ENCODE results near the gene LRRC3.

LRRC3 gene

GRCh38 chr21:44462834-44463200, 7.5 kb downstream of the LRRC3 start (continued):
- TF ChIP-seq, protein P1, sequence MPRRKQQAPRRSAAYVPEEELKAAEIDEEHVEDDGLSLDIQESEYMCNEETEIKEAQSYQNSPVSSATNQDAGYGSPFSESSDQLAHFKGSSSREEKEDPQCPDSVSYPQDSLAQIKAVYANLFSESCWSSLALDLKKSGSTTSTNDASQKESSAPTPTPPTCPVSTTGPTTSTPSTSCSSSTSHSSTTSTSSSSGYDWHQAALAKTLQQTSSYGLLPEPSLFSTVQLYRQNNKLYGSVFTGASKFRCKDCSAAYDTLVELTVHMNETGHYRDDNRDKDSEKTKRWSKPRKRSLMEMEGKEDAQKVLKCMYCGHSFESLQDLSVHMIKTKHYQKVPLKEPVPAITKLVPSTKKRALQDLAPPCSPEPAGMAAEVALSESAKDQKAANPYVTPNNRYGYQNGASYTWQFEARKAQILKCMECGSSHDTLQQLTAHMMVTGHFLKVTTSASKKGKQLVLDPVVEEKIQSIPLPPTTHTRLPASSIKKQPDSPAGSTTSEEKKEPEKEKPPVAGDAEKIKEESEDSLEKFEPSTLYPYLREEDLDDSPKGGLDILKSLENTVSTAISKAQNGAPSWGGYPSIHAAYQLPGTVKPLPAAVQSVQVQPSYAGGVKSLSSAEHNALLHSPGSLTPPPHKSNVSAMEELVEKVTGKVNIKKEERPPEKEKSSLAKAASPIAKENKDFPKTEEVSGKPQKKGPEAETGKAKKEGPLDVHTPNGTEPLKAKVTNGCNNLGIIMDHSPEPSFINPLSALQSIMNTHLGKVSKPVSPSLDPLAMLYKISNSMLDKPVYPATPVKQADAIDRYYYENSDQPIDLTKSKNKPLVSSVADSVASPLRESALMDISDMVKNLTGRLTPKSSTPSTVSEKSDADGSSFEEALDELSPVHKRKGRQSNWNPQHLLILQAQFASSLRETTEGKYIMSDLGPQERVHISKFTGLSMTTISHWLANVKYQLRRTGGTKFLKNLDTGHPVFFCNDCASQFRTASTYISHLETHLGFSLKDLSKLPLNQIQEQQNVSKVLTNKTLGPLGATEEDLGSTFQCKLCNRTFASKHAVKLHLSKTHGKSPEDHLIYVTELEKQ (tag by site-specific recombination; IDR thresholded peaks at IDR 0.05; ENCODE audit: borderline replicate concordance) = no peak
- TF ChIP-seq, protein P2, sequence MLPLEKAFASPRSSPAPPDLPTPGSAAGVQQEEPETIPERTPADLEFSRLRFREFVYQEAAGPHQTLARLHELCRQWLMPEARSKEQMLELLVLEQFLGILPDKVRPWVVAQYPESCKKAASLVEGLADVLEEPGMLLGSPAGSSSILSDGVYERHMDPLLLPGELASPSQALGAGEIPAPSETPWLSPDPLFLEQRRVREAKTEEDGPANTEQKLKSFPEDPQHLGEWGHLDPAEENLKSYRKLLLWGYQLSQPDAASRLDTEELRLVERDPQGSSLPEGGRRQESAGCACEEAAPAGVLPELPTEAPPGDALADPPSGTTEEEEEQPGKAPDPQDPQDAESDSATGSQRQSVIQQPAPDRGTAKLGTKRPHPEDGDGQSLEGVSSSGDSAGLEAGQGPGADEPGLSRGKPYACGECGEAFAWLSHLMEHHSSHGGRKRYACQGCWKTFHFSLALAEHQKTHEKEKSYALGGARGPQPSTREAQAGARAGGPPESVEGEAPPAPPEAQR (tag by site-specific recombination; IDR thresholded peaks at IDR 0.05) = no peak
- no peak for TF ChIP-seq ZNF624 (tag by site-specific recombination; IDR thresholded peaks at IDR 0.05)
- no peak for TF ChIP-seq ZBTB7A (tag by site-specific recombination; IDR thresholded peaks at IDR 0.05; ENCODE audit: low read depth)
- TF ChIP-seq HOXC10 (CRISPR knock-in tag; IDR thresholded peaks at IDR 0.05) = no peak
- no peak for TF ChIP-seq ZNF561 (tag by site-specific recombination; IDR thresholded peaks at IDR 0.05; ENCODE audit: borderline replicate concordance)
- TF ChIP-seq ZNF398 (tag by site-specific recombination; IDR thresholded peaks at IDR 0.05) = no peak

- POLR2A ChIA-PET = interaction anchor here (1.2 kb wide), 1 partner anchor 9 kb away, joined by 3 read pairs; no protein-coding TSS in a partner anchor
- Histone ChIP-seq H3K36me3 (ENCODE audit: control insufficient read depth in 2 of 2, insufficient read depth in 1 of 2, low read length in 2 of 2) (no peaks in the 10 kb centered on the region), H3K9me3 (ENCODE audit: control insufficient read depth, insufficient read depth, low read depth, low read length) (no peaks in the 10 kb centered on the region), H3K4me1 (ENCODE audit: control insufficient read depth, insufficient read depth, low read length) (no peaks in the 10 kb centered on the region), H3K4me3 (ENCODE audit: low read depth, low read length) (no peak overlapping the region), H3K27ac (ENCODE audit: extremely low read depth, low read depth, low read length) (no peak overlapping the region)
- CTCF ChIA-PET = no interaction called here
- TF ChIP-seq ZSCAN4 (tag by site-specific recombination; IDR thresholded peaks at IDR 0.05) (no peak), ZNF488 (tag by site-specific recombination; IDR thresholded peaks at IDR 0.05) (no peak), ZNF362 (tag by site-specific recombination; IDR thresholded peaks at IDR 0.05) (no peak), HOXD13 (CRISPR knock-in tag; IDR thresholded peaks at IDR 0.05; ENCODE audit: borderline replicate concordance) (no peak), ZNF626 (tag by site-specific recombination; IDR thresholded peaks at IDR 0.05) (no peak), ZNF654 (tag by site-specific recombination; IDR thresholded peaks at IDR 0.05; ENCODE audit: low read depth) (no peak)
- TF ChIP-seq, protein P3, sequence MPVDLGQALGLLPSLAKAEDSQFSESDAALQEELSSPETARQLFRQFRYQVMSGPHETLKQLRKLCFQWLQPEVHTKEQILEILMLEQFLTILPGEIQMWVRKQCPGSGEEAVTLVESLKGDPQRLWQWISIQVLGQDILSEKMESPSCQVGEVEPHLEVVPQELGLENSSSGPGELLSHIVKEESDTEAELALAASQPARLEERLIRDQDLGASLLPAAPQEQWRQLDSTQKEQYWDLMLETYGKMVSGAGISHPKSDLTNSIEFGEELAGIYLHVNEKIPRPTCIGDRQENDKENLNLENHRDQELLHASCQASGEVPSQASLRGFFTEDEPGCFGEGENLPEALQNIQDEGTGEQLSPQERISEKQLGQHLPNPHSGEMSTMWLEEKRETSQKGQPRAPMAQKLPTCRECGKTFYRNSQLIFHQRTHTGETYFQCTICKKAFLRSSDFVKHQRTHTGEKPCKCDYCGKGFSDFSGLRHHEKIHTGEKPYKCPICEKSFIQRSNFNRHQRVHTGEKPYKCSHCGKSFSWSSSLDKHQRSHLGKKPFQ (tag by site-specific recombination; IDR thresholded peaks at IDR 0.05) = no peak
- TF ChIP-seq, protein P4, sequence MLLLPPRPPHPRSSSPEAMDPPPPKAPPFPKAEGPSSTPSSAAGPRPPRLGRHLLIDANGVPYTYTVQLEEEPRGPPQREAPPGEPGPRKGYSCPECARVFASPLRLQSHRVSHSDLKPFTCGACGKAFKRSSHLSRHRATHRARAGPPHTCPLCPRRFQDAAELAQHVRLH (tag by site-specific recombination; IDR thresholded peaks at IDR 0.05) = no peak
- TF ChIP-seq, protein P1 (tag by site-specific recombination; IDR thresholded peaks at IDR 0.05; ENCODE audit: borderline replicate concordance) = no peak
- TF ChIP-seq, protein P5, sequence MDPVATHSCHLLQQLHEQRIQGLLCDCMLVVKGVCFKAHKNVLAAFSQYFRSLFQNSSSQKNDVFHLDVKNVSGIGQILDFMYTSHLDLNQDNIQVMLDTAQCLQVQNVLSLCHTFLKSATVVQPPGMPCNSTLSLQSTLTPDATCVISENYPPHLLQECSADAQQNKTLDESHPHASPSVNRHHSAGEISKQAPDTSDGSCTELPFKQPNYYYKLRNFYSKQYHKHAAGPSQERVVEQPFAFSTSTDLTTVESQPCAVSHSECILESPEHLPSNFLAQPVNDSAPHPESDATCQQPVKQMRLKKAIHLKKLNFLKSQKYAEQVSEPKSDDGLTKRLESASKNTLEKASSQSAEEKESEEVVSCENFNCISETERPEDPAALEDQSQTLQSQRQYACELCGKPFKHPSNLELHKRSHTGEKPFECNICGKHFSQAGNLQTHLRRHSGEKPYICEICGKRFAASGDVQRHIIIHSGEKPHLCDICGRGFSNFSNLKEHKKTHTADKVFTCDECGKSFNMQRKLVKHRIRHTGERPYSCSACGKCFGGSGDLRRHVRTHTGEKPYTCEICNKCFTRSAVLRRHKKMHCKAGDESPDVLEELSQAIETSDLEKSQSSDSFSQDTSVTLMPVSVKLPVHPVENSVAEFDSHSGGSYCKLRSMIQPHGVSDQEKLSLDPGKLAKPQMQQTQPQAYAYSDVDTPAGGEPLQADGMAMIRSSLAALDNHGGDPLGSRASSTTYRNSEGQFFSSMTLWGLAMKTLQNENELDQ (tag by site-specific recombination; IDR thresholded peaks at IDR 0.05; ENCODE audit: low read depth) = no peak
These were observed 8.4 kb downstream of the LRRC3 start for GRCh38 chr21:44463724-44464123.

Measured in HEK293 (cell line).